TTC549 (cell line): ENCODE data around the gene ADSL.

Experiments used
- FAIRE-seq: peaks from 2 replicates; lab custom pipeline; 2012; peaks lifted over from hg19 to GRCh38; lab: Jason Lieb, UNC

ADSL gene

GRCh38 chr22:40420341-40421081 lies 74.2 kb downstream of the ADSL start:
- no peak for FAIRE-seq

DNA sequence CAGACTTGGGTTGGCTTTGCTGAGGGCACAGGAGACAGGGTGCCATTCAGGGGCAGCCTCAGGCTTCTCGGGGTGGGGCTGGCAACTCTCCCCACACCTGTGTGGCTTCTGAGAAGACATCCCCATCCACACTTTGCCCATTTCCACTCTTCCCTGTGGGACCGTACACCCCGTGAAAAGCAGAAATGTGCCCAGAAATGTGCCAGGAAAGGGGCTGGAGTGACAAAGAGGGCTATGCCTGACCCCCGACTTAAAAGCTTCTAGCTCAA lies 74.7 kb downstream of the ADSL start:
- no peak for FAIRE-seq

- FAIRE-seq = no peak
These were observed 75.6 kb downstream of the ADSL start for GRCh38 chr22:40421941-40422340.

- FAIRE-seq = no peak
These were observed 76.4 kb downstream of the ADSL start for GRCh38 chr22:40422558-40423309.

DNA sequence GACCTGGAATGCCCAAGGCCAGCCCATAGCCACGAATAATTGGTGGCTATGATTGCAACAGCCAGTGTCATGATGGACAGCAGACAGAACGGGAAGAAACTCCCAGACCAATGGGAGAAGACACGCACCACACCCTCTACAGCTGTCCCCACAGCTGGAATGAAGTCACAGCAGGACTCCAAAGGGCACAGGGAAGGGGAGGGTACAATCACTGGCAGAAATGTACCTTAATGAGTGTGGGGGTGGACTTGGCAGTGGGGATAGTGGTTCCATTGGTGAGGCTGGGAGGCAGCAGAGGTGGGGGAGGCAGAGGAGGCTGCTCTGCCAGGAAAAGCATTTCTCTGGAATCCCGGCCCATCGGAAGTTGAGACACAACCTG lies 77.0 kb downstream of the ADSL start:
- FAIRE-seq = no peak

- FAIRE-seq = no peak
These were observed 77.8 kb downstream of the ADSL start for GRCh38 chr22:40423882-40424640.

DNA sequence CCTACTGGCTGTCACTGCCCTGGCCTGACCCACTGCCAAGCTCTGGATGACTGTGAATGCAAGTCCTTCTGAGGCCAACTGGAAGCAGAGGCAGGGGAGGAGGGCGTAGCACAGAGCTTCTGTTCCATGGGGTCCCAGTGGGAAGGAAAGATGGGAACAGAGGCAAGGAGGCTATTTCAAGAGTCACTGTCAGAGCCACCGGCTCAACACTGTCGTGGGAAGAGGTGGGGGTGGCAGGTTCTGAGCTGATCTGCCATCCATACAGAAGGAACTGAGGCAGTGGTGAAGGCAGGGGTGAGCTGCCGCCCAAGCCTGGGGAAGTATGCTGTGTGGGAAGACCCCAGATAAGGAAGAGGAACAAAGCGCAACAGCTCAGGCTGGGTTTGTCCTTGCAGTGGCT lies 78.8 kb downstream of the ADSL start:
- FAIRE-seq = no peak

DNA sequence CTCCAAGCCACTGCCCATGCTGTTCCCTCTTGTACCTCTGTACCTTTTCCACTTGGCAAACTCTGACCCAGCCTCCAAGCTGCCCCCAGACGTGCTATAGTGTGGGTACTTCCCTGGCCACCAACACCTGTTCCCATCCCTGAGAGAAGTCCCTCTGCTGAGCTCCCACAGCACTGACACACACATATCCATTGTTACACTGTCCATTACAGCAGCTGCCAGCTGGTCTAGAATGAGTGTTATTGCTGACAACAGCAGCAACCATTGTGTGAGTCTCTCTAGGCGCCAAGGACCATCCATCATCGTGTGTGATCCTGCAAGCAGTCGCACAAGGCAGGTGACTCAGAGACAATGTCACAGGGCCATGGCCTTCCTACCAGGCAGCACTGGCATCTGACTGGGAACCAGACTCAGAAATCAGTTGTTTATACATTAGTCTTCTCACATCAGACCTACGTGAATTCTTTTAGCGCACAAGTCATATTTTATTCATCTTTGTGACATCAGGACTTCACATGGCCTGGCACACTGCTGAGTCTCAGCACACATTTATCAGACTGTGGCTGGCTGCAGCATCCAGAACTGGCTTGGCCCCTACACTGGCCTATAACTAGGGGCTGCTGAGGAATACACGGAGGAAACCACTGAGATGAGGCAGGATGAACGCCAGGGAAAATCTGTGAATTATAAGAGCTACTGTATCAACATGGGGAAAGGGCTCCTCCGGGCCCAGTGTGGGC lies 80.5 kb downstream of the ADSL start:
- FAIRE-seq = no peak

GRCh38 chr22:40428796-40429195 lies 82.5 kb downstream of the ADSL start:
- no peak for FAIRE-seq

- no peak for FAIRE-seq
These were observed 83.2 kb downstream of the ADSL start for GRCh38 chr22:40429481-40429880.

GRCh38 chr22:40430991-40431390 lies 84.7 kb downstream of the ADSL start:
- FAIRE-seq = no peak

DNA sequence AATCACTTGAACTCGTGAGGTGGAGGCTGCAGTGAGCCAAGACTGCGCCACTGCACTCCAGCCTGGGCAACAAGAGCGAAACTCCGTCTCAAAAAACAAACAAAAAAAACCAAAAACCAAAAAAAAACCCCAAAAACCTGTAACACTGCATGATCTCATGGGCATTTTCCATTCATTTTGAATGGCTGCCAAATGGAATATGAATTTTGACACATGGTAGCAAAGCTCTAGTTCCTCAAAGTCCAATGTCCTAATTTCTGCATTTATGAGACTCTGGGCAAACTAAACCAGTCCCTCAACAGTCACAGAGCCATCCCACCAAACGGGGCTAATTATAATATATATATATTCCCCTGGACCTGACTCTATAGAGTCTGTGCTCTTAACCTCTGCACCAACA lies 85.9 kb downstream of the ADSL start:
- FAIRE-seq = no peak

- FAIRE-seq = no peak
These were observed 86.3 kb downstream of the ADSL start for GRCh38 chr22:40432625-40433024.

- FAIRE-seq = no peak
These were observed 87.3 kb downstream of the ADSL start for GRCh38 chr22:40433416-40434090.

DNA sequence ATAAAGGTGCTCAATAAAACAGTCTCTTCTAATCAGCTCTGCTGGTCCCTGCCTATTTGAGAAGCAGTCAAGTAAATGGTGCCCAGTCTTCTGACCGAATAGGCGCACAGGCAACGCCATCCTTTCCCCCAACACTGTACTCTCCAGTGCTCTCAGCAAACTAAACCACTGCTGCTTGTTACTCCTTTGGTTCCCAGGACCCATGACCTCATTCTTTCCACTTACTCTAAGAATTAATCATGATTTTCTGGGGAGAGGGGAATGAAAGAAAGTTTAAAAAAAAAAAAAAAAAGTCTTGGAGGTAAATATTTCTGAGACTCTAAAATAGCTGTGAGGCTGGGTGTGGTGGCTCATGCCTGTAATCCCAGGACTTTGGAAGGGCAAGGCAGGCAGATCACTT lies 87.8 kb downstream of the ADSL start:
- FAIRE-seq = no peak

DNA sequence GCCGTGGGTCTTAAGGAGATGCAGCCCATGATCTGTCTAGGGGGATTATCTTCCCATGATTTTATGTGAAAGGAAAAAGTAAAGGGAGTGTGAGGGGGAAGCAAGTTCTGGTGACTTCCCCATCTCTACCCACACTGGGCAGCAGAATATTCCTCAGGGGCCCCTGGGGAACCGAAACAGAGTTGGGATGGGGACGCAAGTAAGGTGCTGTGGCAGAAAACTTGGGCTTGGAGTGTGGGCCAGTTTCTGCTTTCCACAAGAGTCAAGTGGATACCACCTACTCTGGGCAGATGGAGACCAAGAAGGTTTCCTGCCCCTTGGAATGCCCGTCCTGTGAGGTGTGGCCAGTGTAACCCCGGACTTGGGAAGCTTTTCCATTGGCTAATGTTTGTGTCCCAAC lies 88.4 kb downstream of the ADSL start:
- no peak for FAIRE-seq

GRCh38 chr22:40436505-40437431 lies 90.5 kb downstream of the ADSL start:
- peak; percentile 11 for FAIRE-seq
